K562 (cell line): Measurements from ENCODE around the gene DHRS13. TPM values are rescaled to one million over a fixed set of nuclear protein-coding genes. Genes with fewer than 3 reads are reported as not detected.

ENCODE experiments used
- BHLHE40 ChIP-seq: IDR thresholded peaks from 2 replicates; pipeline ENCODE4 v1.6.1; 2011; ENCODE audit warnings: low read length, improper control_type of control experiment
- CBFB ChIP-seq: sonication (generic); formaldehyde crosslinking; IDR thresholded peaks from 2 replicates; pipeline ENCODE4 v1.4.0; 2020; ENCODE audit warnings: mild to moderate bottlenecking, missing genetic modification reagents
- CBX5 ChIP-seq: IDR thresholded peaks from 2 replicates; pipeline ENCODE4 v1.6.1; 2014; ENCODE audit warnings: low read depth, borderline replicate concordance
- CC2D1A ChIP-seq: fragments of 450-650 bp; IDR thresholded peaks from 2 replicates; pipeline ENCODE4 v1.6.1; 2017; ENCODE audit warnings: mild to moderate bottlenecking
- CREB1 ChIP-seq, 2 experiments: sonication (generic) in 1 of 2; formaldehyde crosslinking in 1 of 2; IDR thresholded peaks; 2 replicates each; pipeline versions ENCODE4 v1.6.1 to v1.8.0; 2012 to 2022; ENCODE audit warnings: inconsistent platforms in 1 of 2, mild to moderate bottlenecking in 1 of 2, missing genetic modification reagents in 1 of 2, moderate library complexity in 1 of 2
- DIDO1 ChIP-seq: fragments of 450-650 bp; IDR thresholded peaks from 2 replicates; pipeline ENCODE4 v1.6.1; 2016; ENCODE audit warnings: low read depth, missing biosample characterization, missing genetic modification characterization
- E2F6 ChIP-seq, 2 experiments: IDR thresholded peaks; 2 replicates each; pipeline ENCODE4 v1.6.1; 2011; ENCODE audit warnings: borderline replicate concordance in 1 of 2, control low read depth in 1 of 2, low read depth in 1 of 2, low read length in 1 of 2, mild to moderate bottlenecking in 1 of 2, mixed read lengths in 1 of 2, moderate library complexity in 1 of 2; ENCODE audit not compliant: insufficient read depth in 1 of 2, insufficient read length in 1 of 2, poor library complexity in 1 of 2, severe bottlenecking in 1 of 2; ENCODE audit errors: extremely low read depth in 1 of 2
- GTF2E2 ChIP-seq: fragments of 200-800 bp; sonication (Bioruptor generic); IDR thresholded peaks from 2 replicates; pipeline ENCODE4 v1.6.1; 2016; ENCODE audit warnings: missing genetic modification characterization, missing compliant biosample characterization
- MEIS2 ChIP-seq: fragments of 450-650 bp; IDR thresholded peaks from 2 replicates; pipeline ENCODE4 v1.6.1; 2014; ENCODE audit warnings: mild to moderate bottlenecking; ENCODE audit not compliant: partially characterized antibody
- NFYB ChIP-seq: IDR thresholded peaks from 2 replicates; pipeline ENCODE4 v1.6.1; 2011; ENCODE audit warnings: mild to moderate bottlenecking, moderate library complexity; ENCODE audit not compliant: insufficient read length; ENCODE audit errors: extremely low read depth
- PKNOX1 ChIP-seq: fragments of 450-650 bp; IDR thresholded peaks from 2 replicates; pipeline ENCODE4 v1.6.1; 2016
- PTRF ChIP-seq: fragments of 450-650 bp; IDR thresholded peaks from 2 replicates; pipeline ENCODE4 v1.6.1; 2016; ENCODE audit warnings: mild to moderate bottlenecking, missing genetic modification characterization, missing compliant biosample characterization
- RBM14 ChIP-seq: fragments of 200-400 bp; formaldehyde crosslinking; IDR thresholded peaks from 2 replicates; pipeline ENCODE4 v1.6.1; 2018; ENCODE audit warnings: low read depth, mild to moderate bottlenecking, low read length, moderate library complexity, borderline replicate concordance; ENCODE audit not compliant: insufficient read depth
- THRB ChIP-seq: fragments of 450-650 bp; formaldehyde crosslinking; conservative IDR thresholded peaks from 2 replicates; pipeline ENCODE4 v1.4.0; 2022; ENCODE audit warnings: mild to moderate bottlenecking, missing genetic modification characterization
- ZFPM2 ChIP-seq: fragments of 250-450 bp; sonication (Bioruptor Pico); IDR thresholded peaks from 2 replicates; pipeline ENCODE4 v1.5.1; 2022; ENCODE audit warnings: mild to moderate bottlenecking
- ZNF197 ChIP-seq: fragments of 200-800 bp; sonication (Bioruptor generic); IDR thresholded peaks from 2 replicates; pipeline ENCODE4 v1.6.1; 2016; ENCODE audit warnings: low read depth, missing genetic modification characterization, missing compliant biosample characterization
- ZNF3 ChIP-seq: fragments of 250-450 bp; sonication (Bioruptor Pico); IDR thresholded peaks from 2 replicates; pipeline ENCODE4 v1.5.0; 2021; ENCODE audit warnings: mild to moderate bottlenecking, moderate library complexity
- ZNF830 ChIP-seq: fragments of 250-450 bp; sonication (Bioruptor Pico); IDR thresholded peaks from 2 replicates; pipeline ENCODE4 v1.5.0; 2021; ENCODE audit warnings: mild to moderate bottlenecking
- polyA plus RNA-seq, 8 experiments: library from polyadenylated mRNA; depleted of rRNA in 4 of 8; stranded (reverse) in 5 of 8; unstranded in 3 of 8; fragments of >200 nt; fragmentation: Nextera tagmentation in 2 of 8; fragmentation: Illumina TruSeq in 1 of 8; extraction: Ambion mirVana in 2 of 8; extraction: Trizol in 1 of 8; gene quantifications; 2 replicates each; pipeline versions ENCODE4 v1.2.1 to v1.2.3, GENCODE V29; 2011 to 2014; ENCODE audit warnings: inconsistent platforms in 1 of 8, missing spikeins in 1 of 8
- total RNA-seq, 7 experiments: library from RNA; depleted of rRNA in 6 of 7; stranded (reverse); fragments of >200 nt in 6 of 7; fragmentation: Illumina TruSeq in 2 of 7; extraction: Trizol in 2 of 7; gene quantifications; 2 replicates each; pipeline versions ENCODE4 v1.2.1 to v1.2.3, GENCODE V29; 2011 to 2021; ENCODE audit warnings: low replicate concordance in 1 of 7
- TF ChIP-seq, protein P1 (sequence below): sonication (generic); formaldehyde crosslinking; IDR thresholded peaks from 2 replicates; pipeline ENCODE4 v1.8.0; 2023; ENCODE audit warnings: mild to moderate bottlenecking, missing genetic modification reagents

DHRS13 gene
- total and polyA plus RNA-seq, 9 of the 15 experiments (the other 6 are each of a cell fraction or from before 2014, with no cell fraction given): 0.32 to 52.3 (median 34.3) TPM; not detected in 1

DNA sequence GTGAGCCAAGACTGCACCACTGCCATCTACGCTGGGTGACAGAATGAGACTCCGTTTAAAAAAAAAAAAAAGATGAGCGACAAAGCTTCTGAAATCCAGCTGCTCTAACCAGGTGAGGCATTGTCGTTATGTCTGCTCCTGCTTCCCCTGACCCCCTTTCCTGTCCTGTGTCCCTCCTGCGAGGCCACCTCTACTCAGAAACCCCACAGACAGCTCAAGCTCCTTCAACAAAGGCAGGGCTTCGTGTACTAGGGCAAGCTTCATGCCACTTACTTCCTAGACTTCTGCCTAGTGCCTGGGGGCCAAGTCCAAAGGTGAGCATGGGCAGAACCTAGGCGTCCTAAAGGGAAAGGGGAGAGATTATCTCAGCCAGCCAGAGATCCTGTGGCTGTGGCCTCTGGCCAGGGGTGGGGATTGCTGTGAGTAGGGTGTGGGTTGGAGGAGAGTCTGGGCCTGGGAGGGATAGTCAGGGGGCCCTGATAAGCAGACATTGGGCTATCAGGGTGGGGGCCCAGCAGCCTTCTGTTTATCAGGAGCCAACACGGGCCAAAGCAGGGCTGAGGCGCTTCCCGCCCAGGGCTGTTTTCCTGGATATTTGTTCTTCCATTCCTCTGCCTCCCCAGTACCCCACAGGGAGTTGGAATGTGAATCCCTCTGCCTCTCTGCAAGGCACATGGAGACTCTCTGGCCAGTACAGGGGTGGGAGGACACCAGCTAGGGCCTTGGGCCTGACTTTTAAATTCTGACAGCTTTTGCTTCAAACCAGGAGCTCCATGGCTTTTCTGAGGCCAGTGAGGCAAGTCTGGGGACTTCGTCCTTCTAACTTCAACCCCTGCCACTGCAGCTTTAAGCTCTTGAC, 37.7 kb downstream of the DHRS13 start (continued):
- TF ChIP-seq DIDO1 (tag) (no peak), BHLHE40 (peak; percentile 91), CBX5 (no peak), MEIS2 (no peak), THRB (CRISPR knock-in tag) (peak; percentile 96), CREB1 (IDR thresholded peaks at IDR 0.05) (peak; percentile 88), CREB1 (CRISPR knock-in tag; IDR thresholded peaks at IDR 0.05) (peak; percentile 14; the same call in 1 of the 2 replicates), CC2D1A (peak; percentile 99), ZNF3 (CRISPR knock-in tag) (no peak), PTRF (tag) (no peak), PKNOX1 (no peak), ZNF197 (CRISPR knock-in tag) (peak; percentile 95), ZFPM2 (CRISPR knock-in tag) (no peak), NFYB (no peak), ZNF830 (no peak; the same call in 1 of the 2 replicates), GTF2E2 (peak; percentile 21; the same call in 1 of the 2 replicates), CBFB (peak; percentile 86; the same call in 1 of the 2 replicates), E2F6 (IDR thresholded peaks at IDR 0.05; ENCODE audit: borderline replicate concordance in 1 of 2, extremely low read depth in 1 of 2, insufficient read depth in 1 of 2, insufficient read length in 1 of 2, low read depth in 1 of 2, low read length in 1 of 2, poor library complexity in 1 of 2, severe bottlenecking in 1 of 2) (peak; percentile 71 to 90), RBM14 (no peak)
- TF ChIP-seq, protein P1, sequence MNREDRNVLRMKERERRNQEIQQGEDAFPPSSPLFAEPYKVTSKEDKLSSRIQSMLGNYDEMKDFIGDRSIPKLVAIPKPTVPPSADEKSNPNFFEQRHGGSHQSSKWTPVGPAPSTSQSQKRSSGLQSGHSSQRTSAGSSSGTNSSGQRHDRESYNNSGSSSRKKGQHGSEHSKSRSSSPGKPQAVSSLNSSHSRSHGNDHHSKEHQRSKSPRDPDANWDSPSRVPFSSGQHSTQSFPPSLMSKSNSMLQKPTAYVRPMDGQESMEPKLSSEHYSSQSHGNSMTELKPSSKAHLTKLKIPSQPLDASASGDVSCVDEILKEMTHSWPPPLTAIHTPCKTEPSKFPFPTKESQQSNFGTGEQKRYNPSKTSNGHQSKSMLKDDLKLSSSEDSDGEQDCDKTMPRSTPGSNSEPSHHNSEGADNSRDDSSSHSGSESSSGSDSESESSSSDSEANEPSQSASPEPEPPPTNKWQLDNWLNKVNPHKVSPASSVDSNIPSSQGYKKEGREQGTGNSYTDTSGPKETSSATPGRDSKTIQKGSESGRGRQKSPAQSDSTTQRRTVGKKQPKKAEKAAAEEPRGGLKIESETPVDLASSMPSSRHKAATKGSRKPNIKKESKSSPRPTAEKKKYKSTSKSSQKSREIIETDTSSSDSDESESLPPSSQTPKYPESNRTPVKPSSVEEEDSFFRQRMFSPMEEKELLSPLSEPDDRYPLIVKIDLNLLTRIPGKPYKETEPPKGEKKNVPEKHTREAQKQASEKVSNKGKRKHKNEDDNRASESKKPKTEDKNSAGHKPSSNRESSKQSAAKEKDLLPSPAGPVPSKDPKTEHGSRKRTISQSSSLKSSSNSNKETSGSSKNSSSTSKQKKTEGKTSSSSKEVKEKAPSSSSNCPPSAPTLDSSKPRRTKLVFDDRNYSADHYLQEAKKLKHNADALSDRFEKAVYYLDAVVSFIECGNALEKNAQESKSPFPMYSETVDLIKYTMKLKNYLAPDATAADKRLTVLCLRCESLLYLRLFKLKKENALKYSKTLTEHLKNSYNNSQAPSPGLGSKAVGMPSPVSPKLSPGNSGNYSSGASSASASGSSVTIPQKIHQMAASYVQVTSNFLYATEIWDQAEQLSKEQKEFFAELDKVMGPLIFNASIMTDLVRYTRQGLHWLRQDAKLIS (CRISPR knock-in tag): no peak
